ENCODE measurements around the gene TMC8.

The TMC8 gene

DNA sequence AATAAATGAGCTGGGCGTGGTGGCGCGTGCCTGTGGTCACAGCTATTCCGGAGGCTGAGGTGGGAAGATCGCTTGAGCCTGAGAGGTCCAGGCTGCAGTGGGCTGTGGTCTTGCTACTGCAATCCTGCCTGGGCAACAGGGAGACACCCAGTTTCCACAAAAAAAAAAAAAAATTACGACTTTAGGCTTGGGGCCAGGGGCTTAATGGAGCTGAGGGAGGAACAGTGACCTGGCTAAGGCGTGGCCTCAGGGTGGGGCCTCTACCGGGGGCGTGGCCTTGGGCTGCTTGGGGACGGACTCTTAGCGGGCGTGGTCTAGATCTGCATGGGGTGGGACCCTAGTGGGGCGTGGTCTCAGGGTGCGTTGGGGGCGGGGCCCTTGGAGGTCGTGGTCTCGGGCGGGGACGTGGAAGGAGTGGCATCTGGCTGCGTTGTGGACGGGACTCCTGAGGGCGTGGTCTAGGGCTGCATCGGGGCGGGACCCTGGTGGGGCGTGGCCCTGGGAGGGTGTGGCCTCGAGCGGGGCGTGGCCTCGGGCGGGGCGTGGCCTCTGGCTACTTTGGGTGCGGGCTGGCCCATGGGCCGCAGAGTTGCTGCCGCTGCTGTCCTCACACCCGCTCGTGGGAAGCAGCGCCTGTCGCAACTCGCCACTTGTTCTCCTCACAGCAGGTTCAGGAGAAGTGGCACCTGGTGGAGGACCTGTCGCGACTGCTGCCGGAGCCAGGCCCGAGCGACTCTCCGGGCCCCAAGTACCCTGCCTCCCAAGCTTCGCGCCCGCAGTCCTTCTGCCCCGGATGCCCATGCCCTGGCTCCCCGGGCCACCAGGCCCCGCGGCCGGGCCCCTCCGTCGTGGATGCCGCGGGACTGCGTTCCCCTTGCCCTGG lies 9.8 kb downstream of the TMC8 start (continued):
- TF ChIP-seq ZNF280C (tag by site-specific recombination; IDR thresholded peaks at IDR 0.05) (no peak), SCRT1 (tag by site-specific recombination; IDR thresholded peaks at IDR 0.05; ENCODE audit: borderline replicate concordance) (no peak), GLIS1 (tag by site-specific recombination; IDR thresholded peaks at IDR 0.05) (peak; percentile 80), SP3 (tag by site-specific recombination; IDR thresholded peaks at IDR 0.05) (peak; percentile 100), KLF1 (tag by site-specific recombination; IDR thresholded peaks at IDR 0.05) (peak; percentile 99), ZNF155 (tag by site-specific recombination; IDR thresholded peaks at IDR 0.05) (no peak), PBX3 (CRISPR knock-in tag; IDR thresholded peaks at IDR 0.05) (no peak), ZNF112 (tag by site-specific recombination; IDR thresholded peaks at IDR 0.05) (no peak), ZNF585B (tag by site-specific recombination; IDR thresholded peaks at IDR 0.05) (no peak), KLF10 (tag by site-specific recombination; IDR thresholded peaks at IDR 0.05) (no peak), ZNF350 (tag by site-specific recombination; IDR thresholded peaks at IDR 0.05) (no peak), OVOL3 (tag by site-specific recombination; IDR thresholded peaks at IDR 0.05) (no peak), ZNF391 (tag by site-specific recombination; IDR thresholded peaks at IDR 0.05; ENCODE audit: borderline replicate concordance, low read depth) (no peak), ZNF664 (tag by site-specific recombination; IDR thresholded peaks at IDR 0.05) (no peak), ZFP41 (tag by site-specific recombination; IDR thresholded peaks at IDR 0.05; ENCODE audit: borderline replicate concordance) (no peak), ZNF514 (tag by site-specific recombination; IDR thresholded peaks at IDR 0.05) (no peak), ZNF544 (tag by site-specific recombination; IDR thresholded peaks at IDR 0.05) (no peak), ZSCAN4 (tag by site-specific recombination; IDR thresholded peaks at IDR 0.05) (no peak), TCF7L2 (IDR thresholded peaks at IDR 0.05; ENCODE audit: borderline replicate concordance, low read depth, low read length) (no peak), GFI1B (tag by site-specific recombination; IDR thresholded peaks at IDR 0.05) (no peak), ZSCAN5A (tag by site-specific recombination; IDR thresholded peaks at IDR 0.05) (no peak), MYNN (tag by site-specific recombination; IDR thresholded peaks at IDR 0.05; ENCODE audit: borderline replicate concordance) (no peak), ZNF555 (tag by site-specific recombination; conservative IDR thresholded peaks at IDR 0.05) (no peak), MZF1 (tag by site-specific recombination; IDR thresholded peaks at IDR 0.05; ENCODE audit: borderline replicate concordance) (no peak), ZNF777 (tag by site-specific recombination; IDR thresholded peaks at IDR 0.05; ENCODE audit: borderline replicate concordance) (no peak)
- TF ChIP-seq, protein P1, sequence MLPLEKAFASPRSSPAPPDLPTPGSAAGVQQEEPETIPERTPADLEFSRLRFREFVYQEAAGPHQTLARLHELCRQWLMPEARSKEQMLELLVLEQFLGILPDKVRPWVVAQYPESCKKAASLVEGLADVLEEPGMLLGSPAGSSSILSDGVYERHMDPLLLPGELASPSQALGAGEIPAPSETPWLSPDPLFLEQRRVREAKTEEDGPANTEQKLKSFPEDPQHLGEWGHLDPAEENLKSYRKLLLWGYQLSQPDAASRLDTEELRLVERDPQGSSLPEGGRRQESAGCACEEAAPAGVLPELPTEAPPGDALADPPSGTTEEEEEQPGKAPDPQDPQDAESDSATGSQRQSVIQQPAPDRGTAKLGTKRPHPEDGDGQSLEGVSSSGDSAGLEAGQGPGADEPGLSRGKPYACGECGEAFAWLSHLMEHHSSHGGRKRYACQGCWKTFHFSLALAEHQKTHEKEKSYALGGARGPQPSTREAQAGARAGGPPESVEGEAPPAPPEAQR (tag by site-specific recombination; IDR thresholded peaks at IDR 0.05) = no peak
- TF ChIP-seq, protein P2, sequence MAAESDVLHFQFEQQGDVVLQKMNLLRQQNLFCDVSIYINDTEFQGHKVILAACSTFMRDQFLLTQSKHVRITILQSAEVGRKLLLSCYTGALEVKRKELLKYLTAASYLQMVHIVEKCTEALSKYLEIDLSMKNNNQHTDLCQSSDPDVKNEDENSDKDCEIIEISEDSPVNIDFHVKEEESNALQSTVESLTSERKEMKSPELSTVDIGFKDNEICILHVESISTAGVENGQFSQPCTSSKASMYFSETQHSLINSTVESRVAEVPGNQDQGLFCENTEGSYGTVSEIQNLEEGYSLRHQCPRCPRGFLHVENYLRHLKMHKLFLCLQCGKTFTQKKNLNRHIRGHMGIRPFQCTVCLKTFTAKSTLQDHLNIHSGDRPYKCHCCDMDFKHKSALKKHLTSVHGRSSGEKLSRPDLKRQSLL (tag by site-specific recombination; IDR thresholded peaks at IDR 0.05) = no peak
- TF ChIP-seq, protein P3, sequence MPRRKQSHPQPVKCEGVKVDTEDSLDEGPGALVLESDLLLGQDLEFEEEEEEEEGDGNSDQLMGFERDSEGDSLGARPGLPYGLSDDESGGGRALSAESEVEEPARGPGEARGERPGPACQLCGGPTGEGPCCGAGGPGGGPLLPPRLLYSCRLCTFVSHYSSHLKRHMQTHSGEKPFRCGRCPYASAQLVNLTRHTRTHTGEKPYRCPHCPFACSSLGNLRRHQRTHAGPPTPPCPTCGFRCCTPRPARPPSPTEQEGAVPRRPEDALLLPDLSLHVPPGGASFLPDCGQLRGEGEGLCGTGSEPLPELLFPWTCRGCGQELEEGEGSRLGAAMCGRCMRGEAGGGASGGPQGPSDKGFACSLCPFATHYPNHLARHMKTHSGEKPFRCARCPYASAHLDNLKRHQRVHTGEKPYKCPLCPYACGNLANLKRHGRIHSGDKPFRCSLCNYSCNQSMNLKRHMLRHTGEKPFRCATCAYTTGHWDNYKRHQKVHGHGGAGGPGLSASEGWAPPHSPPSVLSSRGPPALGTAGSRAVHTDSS (tag by site-specific recombination; IDR thresholded peaks at IDR 0.05) = no peak
